22Rv1 (cell line): ENCODE results near the gene IKBKG.
"Not testable (repeated sequence)": the region's sequence is repeated elsewhere in the genome, so short reads cannot be mapped to it uniquely, and the experiment has no call there.

Experiments
- H3K27ac ChIP-seq: fragments of 450-650 bp; 2 replicates; pipeline ENCODE4 v1.5.1; 2017
- CTCF ChIP-seq: fragments of 450-650 bp; IDR thresholded peaks from 2 replicates; pipeline ENCODE4 v1.5.1; 2017; ENCODE audit warnings: mild to moderate bottlenecking
- ZFX ChIP-seq: fragments of 450-650 bp; IDR thresholded peaks from 2 replicates; pipeline ENCODE4 v1.6.1; 2017; ENCODE audit warnings: antibody characterized with exemption, borderline replicate concordance

Gene IKBKG

GRCh38 chrX:154531626-154532025, 15.8 kb upstream of the IKBKG start:
- H3K27ac ChIP-seq = no peak overlapping the region
- no peak for TF ChIP-seq ZFX

GRCh38 chrX:154532690-154533089, 14.7 kb upstream of the IKBKG start:
- no peak overlapping the region for H3K27ac ChIP-seq
- TF ChIP-seq ZFX (no peak), CTCF (no peak)

- no peak overlapping the region for H3K27ac ChIP-seq
- peak; percentile 86 for TF ChIP-seq CTCF
- TF ChIP-seq ZFX = no peak
Observed at GRCh38 chrX:154534526-154535322, 12.7 kb upstream of the IKBKG start.

- TF ChIP-seq CTCF = no peak
- TF ChIP-seq ZFX = no peak
- H3K27ac ChIP-seq = no peak overlapping the region
Observed at GRCh38 chrX:154535892-154536291, 11.5 kb upstream of the IKBKG start.

- no peak overlapping the region for H3K27ac ChIP-seq
- TF ChIP-seq ZFX = no peak
- TF ChIP-seq CTCF = no peak
Observed at GRCh38 chrX:154539077-154539476, 8.3 kb upstream of the IKBKG start.

GRCh38 chrX:154540365-154540764, 7.1 kb upstream of the IKBKG start:
- H3K27ac ChIP-seq = not testable (repeated sequence)

- no peak overlapping the region for H3K27ac ChIP-seq
Observed at GRCh38 chrX:154540897-154541535, 6.4 kb upstream of the IKBKG start.

More at GRCh38 chrX:154540897-154541535, 6.4 kb upstream of the IKBKG start:
- TF ChIP-seq ZFX (no peak), CTCF (no peak)
